SH-SY5Y (cell line): Measurements from ENCODE around the gene PRPF19.

Experiments used
- GATA2 ChIP-seq: IDR thresholded peaks from 2 replicates; pipeline ENCODE4 v1.6.1; 2011; ENCODE audit warnings: mild to moderate bottlenecking, low read depth, low read length
- GATA3 ChIP-seq: IDR thresholded peaks from 2 replicates; pipeline ENCODE4 v1.6.1; 2011; ENCODE audit warnings: low read depth, mild to moderate bottlenecking, low read length, moderate library complexity

DNA sequence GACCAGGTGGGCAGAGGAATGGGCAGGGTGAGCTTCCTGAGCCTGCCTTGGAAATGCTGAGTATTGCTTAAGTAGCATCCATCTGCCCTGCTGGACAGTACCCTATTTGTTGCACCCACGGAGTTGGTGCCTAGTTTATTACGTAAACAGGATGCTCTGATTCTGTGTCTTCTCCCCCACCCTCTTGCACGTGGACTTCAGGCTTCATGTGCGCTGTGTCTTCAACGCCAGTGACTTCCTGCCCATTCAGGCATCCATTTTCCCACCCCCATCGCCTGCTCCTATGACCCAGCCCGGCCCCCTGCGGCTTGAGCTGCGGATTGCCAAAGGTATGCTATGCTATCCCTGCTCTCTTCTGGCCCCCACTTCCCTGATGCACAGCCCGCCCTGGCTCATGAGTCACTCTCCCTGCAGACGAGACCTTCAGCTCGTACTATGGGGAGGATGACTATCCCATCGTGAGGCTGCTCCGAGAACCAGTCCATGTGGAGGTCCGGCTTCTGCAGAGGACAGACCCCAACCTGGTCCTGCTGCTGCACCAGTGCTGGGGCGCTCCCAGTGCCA is 33.3 kb downstream of the PRPF19 start:
- TF ChIP-seq GATA2 (no peak), GATA3 (no peak)
